ENCODE results near the gene FHIT.
A peak's percentile ranks its signal among the peaks of the same experiment; 100 is the strongest.

Gene FHIT

DNA sequence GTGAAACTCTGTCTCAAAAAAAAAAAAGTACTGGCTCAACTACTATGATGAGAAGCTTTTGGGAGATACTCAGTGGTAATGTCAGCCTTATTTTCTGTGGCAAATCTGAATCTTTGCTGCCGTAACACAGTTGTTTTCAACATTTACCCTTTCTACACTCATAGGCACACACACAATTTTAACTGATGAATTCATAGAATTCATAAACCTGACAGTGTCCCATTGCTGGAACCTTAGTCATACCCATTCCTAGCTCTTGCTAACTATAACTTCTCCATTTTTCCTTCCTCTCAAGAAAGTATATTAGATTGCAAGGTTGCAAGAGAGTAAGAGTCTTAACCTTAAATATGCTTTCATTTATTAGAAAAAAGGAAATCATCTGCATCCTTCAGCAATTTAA lies 496.6 kb downstream of the FHIT start:
- peak; percentile 52 for DNase-seq

DNA sequence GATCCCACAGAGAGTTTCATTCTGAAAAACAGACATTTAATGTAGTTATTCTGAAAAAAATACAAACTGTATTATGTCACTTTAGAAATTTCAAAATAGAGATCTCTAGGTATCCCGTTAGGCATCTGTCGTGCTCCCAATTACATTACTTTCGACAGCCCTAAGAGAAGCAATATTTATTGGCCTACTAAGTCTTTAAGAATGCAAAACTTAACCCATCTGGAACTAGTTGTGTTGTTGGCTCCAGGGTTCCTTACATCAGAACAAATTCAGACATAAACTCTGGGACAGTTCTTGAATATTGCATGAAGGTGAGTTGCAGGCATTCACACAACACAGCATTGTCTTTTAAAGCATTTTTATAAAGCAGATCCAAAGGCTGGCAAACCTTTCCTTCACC lies 498.4 kb downstream of the FHIT start:
- no peak for DNase-seq

DNA sequence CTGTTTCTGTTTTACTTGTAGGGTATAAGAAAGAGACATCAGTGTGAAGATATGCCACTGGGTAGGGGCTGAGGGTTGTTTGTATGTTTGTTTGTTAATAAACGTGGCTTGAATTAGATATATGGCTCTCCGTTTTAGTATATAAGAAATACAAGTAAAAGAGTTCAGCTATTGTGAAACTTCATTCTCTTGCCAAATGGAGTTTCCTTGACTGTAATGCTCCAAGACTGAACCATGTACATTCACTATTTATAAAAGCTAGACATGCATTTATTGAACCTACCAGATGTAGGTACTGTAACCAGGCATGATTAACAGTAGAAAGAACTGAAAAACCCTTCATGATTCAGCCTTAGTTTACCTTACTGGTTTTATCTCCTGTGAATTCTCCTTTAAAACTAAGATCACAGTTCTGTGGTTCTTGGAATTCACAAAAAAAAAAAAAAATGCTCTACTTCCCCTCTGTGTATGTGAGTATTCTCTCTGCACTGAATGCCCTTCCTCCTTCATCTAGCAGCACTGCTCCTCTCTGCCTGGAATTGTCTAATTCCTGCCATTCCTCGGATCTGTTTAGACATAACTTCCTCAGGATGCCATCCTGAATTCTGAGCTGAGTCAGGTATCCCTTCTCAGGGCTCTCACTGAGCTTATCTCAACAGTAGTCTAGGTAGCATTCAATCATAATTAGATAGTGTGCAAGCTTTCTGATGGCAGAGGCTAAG lies 504.4 kb downstream of the FHIT start:
- peak; percentile 62 for DNase-seq

DNA sequence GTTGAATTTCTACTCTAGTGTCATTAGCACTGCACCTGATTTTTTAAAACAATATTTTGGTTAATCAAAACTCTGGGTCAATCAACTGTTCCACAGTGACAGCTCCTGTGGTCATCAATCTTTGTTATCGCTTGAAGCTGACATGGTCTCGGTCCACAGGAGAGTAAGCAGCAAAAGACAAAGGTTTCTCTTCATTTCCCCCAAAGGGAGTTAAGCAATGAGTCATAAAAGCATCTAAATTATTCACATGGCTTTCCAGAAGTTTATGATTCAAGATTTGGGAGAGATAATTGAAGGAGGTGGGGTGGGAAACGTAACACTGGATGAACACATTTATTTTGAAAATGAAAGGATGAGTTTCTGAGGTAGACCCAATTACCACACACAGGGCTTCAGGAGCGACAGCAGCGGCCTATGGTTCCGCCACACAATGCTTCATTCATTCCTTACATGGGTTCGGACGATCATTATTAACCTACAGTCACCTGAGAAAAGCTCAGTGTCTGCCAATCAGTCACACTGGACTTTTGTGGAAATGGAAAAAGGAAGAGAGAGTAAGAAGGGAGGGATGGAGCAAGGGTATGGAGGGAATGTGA lies 505.1 kb downstream of the FHIT start:
- DNase-seq: no peak

DNA sequence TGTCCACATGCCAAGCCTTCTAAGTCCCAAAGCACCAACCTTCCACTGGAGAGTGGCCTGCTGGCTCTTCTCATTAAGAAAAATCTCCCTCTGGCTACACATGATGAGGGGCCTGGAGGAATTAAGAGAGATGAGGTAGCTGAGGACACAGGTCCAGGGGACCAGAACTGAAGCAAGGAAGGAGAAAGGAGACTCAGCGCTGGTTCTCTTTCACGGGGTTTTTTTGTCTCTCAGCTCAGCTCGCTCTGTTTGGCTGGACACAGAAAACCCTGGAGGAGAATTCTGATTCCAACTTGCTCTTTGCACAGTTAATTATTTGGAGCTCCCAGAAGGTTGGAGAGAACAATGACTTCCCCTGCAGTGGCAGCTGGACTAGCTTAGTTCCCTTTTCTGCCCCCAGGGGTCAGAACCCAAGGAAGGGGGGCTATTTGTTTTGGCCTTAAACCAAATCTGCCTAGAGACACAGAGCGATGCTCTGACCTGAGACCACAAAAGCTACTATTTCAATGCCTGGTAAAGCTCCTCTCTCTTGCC lies 507.6 kb downstream of the FHIT start:
- DNase-seq: peak; percentile 67

DNA sequence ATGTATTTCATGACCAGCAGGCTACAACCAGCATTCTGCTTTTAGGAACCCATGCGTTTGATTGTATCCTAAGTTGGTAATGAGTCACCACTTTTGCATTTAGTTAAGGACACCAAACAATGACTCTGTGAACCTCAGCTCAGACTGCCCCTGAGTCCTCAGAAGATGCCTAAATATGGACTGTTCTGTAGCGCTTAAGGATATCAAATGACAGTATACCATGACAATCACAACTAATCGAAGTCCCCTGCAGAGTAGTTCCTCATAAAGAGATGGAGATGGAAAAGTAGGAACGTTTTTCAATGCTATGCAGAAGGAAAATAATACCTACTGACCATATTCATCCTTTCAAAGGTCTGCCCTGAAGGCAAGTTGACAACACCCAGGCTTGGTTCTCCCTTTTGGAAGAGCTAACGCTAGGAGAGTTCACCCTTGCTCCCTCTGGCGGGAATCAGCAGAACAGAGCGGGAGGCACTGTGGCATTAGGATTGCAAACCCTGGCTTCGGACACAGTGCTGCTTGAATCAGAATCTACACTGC lies 508.6 kb downstream of the FHIT start:
- DNase-seq: peak; percentile 21

DNA sequence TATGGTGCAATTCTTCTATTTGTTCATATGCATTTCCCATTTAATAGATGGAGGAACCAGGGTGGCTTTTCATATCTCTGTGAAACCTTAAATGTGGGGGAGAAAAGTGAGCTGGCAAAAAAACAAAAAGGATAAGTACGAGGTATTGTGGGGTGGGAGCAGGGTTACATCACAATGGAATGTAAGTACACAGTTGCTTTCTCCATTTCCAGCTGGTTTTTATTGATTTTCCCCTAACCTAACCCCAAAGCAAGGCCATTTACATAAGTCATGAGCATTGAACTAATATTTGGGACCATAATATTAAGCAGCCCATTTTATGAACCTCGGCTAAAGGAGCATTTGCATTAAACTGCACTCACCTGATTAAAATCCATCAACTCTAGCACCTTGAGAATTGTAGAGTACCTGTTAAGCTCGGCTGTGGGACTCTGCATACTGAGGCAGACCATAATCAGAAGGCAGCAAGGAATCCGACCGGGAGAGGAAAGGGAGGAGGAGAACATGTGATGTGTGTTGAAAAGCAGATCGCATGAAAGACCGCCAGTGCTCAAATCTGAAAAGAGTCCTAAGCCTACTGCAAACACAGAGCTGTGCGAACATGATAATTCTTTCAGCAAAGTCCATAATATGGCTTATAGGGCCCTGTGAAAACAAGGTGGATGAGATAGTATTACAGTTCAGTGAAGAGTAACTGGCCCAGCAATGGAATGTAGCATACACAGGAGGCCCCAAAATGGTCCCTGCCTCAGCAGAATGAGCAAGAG lies 513.4 kb downstream of the FHIT start:
- DNase-seq: no peak

DNA sequence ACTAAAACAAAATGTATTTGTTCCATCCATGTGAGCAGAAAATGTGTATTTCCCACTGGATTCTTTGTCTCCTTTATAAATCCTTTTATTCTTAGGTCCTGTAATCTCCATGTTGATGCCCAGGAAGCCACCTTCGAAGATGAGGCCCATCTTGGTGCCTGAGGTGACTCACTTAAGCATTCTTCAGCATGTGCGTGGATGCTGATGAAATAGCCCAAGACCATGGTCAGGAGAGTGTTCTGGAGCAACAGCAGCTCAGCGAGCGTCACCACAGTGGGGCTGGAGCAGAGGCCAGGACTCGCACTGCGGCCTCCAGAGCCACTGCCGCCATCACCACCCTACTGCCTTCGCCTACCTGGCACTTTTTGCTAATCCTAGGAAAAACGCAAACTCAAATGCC lies 520.9 kb downstream of the FHIT start:
- DNase-seq: no peak

DNA sequence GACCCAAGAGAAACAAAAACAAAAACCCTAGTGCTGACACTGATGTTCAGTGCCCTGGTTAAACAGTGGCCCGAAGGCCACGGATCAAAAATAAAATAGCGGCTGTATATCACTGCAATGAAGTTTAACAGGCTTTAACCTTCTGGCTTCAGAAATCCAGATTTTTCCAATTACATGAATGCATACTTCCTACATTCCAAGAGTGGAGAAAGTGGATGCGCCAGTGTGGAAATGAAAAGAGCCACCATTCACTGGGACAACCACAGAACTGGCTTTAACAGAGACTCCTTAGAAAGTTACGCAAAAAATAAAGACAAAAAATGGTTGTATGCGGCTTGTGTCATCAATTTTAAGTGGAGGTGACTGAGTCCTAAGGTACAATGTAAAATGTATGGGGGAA lies 522.2 kb downstream of the FHIT start:
- no peak for DNase-seq

DNA sequence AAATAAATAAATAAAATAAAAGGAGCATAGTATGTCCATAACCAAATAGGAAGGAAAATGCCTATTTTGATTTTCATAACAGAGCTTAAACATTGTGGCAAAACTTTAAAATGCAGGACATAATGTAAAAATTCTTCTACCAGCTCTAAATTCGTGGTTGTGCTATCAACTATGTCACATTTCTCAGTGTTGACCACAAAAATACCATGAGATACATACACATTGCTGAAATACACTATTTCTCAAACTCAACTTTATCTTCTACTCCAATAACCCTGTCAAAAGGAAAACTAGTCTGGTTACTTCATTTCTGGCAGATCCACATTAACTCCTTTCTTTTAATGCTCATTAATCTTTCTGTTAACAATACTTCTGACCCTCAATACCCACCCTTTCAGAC lies 523.2 kb downstream of the FHIT start:
- no peak for DNase-seq

DNA sequence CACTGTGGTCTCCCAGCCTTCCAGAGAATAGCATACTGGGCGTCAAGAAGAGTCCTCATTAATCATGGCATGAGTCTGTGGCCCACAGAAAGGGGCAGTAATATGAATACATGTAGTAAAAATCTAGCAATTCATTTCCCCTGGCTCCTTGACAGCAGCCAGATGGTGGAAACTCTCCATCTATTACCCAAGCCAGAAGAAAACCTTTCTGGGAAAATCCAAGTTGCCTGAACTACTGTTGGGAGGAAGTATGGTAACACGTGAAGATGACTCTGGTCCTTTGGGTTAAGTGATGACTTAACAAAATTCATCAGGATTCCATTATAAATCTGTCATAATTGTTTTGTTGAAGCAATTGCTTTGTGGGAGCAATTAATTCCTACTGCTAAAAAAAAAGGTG lies 530.5 kb downstream of the FHIT start:
- no peak for DNase-seq

DNA sequence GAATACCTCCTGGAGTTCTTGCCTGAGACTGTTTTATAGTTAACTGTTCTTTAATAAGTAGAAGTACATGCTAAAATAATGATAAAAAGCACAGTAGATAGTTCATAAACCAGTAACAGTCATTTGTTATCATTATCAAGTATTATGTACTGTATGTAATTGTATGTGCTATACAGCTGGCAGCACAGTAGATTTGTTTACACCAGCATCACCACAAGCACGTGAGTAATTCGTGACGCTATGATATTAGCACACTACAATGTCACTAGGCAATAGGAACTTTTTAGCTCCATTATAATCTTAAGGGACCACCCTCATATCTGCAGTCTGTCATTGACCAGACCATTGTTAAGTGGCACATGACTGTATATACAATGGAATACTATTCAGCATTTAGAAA lies 534.7 kb downstream of the FHIT start:
- DNase-seq: no peak

DNA sequence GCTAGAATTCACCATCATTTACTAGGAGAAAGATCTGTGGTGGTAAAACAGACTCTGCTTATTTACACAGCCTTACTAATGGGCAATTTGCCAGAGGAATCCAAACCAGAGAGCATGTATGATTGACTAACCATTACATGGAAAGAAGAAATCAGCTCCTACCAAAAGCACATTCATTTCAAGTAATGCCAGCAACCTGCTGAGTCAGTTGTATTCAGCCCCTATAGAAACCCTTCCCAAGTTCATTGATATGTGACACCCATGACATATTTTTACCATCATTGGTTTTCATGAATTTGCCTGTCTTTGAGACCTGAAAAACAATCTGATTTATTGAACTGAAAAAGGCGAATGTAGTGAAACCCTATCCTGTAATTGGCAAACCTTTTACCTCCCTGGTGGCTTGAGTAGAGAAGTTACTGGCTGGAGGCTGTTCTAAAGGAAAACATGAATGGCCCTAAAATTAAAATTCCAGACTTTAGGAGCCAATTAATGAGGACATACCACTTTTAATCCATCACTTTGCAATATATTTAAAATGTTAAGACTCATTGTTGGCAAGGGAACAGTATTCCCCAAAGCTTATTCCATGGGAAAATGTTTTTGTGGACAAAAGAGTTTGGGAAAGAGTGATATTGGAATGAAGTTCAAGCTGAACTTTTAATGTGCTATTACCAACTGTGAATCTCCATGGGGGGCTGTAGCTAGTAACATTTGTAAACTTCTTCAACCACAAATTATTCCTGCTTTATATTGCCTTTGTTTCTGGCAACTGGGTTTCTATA lies 542.9 kb downstream of the FHIT start:
- DNase-seq: no peak

DNA sequence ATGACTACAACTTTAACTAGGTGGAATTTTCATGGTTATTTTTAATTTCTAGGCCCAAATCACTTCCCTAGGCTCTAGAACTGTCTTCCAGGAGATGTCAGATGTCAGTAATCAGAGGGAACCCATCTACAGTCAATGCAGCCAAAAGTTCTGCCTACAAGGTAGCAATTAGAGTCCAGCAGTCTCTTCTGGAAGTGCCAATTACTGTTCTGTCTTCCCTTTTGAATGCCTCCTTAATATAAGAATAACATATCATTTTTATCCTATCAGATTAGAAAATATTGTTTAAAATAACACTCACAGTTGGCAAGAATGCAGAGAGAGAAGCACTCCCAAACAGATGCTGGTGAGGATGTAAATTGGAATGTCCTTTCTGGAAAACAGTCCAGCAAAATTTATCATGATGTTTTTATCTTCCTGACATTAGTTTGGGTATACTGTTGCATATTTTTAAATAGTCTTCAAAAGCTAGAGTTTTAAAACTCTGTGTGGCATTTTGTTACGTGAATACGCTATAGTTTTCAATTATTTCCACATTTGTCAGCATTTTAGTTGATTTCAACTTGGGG lies 543.7 kb downstream of the FHIT start:
- no peak for DNase-seq

DNA sequence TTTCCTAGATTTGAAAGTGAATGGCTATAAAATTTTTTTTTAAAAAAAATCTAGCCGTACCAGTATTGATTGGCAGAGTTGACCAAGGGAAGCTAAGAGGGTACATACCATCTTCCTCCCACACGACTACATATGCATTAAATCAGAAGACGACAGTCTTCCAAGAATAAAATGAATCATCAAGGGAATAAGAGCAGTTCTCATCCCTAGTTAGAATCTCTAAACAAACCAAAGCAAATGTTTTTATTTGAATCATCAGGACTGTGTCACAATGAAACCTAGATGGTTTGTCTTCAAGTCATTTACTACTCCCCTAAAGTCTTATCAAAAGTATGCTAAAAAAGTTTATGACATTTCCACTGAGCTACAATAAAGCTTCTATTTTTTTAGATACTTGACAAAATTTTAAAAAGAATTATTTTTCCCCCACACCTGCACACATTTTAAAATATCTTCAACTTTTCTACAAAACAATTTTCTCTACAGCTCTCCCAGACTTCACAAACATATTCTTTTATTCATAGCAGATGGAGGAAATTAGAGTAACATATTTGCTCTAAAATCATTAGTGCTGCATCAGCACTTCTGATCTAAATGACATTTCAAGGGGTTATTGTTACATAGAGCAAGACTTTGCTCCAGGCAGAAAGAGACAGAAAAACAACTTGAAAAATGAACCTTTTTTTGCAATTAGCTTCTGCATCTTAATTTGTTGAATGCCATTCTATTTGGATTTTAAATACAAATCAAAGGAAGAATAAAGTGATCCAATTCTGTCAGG lies 547.1 kb downstream of the FHIT start:
- DNase-seq: no peak

DNA sequence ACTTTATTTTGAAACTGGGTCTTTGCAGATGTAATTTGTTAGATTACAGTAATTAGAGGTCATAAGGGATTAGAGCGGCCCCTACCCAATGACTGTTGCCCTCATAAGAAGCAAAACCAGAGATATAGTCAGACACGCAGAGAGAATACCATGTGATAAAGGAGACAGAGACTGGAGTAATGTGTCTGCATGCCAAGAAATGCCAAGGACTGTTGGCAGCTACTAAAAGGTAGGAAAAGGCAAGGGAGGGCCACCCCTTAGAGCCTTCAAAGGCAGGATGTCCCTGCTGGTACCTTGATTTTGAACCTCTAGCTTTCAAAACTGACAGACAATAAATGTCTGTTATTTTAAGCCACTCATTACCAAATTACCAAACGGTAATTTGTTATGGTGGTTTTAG lies 548.2 kb downstream of the FHIT start:
- no peak for DNase-seq

DNA sequence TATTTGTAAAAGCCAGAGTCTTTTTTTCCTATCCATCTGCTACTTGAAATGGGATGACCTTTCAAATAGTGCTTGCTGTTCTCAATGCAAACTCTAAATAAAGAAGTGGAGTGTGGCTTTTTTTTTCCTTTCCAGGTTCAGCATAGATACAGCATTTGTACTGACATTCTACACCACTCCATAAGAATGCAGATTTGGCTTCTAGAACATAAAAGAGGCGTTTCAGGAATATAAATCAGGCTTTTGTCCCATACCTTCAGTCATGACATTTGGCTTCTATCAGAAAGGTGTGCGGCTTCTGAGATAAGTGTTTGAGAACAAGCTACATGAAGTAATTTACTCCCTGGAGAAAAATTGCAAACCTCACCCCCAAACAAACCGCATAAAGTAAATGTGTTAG lies 553.1 kb downstream of the FHIT start:
- DNase-seq: no peak

DNA sequence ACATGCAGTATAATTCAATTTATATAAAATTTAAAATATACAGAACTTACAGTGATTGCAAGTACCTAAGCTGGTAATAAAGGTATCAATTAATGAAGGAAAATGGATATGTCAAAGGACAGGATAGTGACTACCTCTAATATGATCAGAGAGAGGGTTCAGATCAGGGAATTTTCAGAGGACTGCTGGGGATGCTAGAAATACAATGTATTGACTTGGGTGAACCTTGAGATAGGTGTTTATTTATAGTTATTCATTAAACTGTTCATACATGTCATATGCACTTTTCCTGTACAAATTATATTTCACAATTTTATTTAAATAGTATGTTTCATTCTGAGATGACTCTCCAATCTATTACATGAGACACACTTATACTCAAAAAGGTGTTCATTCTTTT lies 554.1 kb downstream of the FHIT start:
- no peak for DNase-seq

DNA sequence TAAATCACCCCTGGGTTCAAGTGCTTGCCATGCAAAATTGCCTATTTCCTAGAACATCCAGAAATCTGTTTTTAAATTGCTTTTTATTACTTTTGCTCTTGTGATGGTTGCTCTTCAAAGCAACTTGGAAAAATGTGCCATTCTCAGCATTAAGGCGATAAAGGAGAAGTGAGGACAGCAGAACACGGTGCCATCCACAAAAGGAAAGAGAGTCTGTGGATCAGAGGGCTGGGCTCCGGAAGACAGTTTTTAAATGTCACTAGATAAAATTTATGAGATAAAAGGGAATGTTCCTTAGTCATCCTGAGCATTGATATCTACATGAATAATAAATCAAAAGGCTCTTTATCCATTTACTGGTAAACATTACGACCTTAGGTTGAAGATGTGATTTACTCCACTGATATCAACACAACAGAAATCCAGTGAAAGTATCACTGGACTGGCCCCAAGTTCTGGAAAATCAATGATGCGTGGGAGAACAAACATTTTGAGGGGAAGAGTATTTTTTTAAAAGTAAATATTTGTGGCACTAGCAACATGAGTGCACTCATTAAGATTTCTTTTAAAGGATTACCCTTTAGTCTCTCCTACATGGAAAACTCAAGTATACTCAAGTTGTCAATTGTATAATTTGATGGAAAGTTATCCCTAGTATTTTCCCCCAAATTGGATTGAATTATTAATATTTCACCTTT lies 554.7 kb downstream of the FHIT start:
- DNase-seq: no peak

DNA sequence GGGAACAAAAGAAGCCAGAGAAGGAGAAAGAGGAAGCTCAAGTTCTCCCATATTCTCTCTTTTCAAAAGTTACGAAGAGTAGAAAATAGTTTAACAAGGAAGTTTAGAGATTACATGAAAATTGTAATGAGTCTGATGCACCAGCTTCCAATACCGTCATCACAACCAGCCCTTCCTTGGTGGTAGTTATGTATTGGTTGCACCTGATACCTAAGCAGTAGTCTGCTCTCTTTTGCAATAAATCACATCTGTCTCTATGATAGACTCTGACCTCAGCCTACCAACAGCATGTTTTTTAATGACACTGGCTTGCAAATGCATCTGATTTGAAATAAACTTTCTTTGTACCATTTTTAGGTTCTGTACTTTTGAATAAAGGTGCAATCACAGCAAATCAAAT lies 575.8 kb downstream of the FHIT start:
- peak; percentile 23 for DNase-seq

DNA sequence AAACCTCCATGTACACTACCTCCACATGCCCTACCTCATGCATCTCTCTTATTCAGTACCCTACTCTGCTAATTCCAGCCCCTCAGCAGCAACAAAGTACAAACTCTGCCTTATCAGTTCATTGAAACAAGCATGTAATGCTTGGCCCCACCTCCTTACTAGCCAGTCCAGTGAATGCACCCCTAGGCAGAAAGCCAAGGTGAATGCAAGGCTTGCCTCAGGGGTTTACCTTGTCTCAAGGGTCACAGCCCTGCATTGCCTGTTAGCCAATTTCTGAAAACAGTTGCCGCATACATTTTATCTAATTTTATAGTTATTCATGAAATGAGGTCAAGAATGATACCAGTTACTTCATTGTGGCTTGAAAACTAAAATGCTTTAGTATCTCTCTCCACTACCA lies 576.4 kb downstream of the FHIT start:
- DNase-seq: no peak
